Measurements from ENCODE around the gene SKAP1.
"Not testable (repeated sequence)": the region's sequence is repeated elsewhere in the genome, so short reads cannot be mapped to it uniquely, and the experiment has no call there.

The SKAP1 gene

GRCh38 chr17:48245465-48246033 is 184.5 kb downstream of the SKAP1 start:
- not testable (repeated sequence) for DNase-seq (ENCODE audit: low read depth, low spot score)

DNA sequence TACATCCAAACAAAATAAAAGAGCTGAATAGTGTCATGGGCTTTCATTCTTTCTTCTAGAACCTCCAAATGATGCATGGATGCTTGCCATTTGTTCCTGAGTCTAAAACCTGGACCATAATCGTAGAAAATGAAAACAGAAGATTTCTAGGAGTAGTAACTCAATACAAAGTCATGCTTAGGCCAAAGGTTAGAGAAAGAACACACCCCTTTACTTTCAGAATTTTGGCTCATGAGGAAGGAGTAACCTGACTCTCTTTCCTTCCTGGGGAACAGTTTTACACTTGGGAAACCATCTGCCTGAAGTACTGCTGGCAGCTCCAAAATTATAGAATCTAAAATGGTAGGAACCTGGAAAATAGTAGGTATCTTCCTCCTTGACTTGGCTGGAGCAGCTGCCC is 185.2 kb downstream of the SKAP1 start:
- DNase-seq (ENCODE audit: low read depth, low spot score), result no peak

- no peak for DNase-seq (ENCODE audit: low read depth, low spot score)
Measured at GRCh38 chr17:48244121-48244711, 185.8 kb downstream of the SKAP1 start.

DNA sequence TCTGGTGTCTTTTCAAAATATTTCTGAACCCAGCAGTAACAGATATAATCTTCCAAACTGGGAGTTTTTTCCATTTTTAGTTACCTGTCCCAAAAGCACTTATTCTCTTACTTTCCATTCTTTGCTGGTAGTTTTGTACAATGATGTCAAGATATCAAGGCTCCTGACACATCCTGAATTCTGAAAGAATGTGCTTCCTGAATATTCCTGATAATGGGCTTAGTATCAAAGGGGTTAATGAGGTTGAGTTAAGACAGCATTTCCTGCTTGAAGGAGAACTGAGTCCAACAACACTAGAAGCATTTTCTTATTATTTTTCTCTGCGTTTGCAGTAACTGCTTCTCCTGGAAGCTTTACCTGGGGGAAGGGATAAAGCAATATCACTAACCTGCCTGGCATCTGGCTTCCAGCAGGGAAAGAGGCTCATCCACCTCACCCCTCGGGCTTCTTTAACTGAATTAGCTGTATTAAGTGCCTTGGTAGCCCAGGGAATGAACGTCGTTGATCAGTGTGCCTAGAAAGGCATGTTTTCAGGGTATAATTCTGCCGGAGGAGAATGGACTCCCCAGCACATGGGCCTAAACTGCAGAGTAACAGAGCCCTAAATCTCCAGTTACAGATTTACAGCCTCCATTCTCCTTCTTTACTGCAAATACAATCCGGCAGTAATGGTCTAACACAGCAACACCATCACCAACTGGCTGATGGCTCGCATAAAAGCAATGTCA is 188.1 kb downstream of the SKAP1 start:
- no peak for DNase-seq (ENCODE audit: low read depth, low spot score)

DNA sequence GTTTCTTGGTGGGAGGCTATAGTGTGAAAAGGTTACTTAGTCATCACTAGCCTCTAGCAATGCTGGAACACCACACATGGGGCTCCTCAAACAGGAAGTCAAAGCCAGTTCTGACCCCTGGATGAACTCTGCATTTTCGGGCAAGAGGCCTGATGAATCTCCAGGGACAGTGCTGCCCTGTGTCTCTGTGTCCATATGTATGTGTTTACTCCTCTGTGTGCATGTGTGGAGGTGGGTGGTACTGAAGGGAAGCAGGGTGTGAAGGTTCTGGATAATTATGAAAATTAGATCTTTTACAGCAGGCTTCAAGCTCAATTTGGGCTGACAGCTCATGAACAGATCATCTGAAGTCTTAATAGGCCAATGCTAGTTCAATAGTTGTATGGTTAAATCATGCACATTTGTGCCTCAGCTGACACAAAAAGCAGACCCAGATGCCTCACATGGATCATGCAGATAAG is 188.9 kb downstream of the SKAP1 start:
- no peak for DNase-seq (ENCODE audit: low read depth, low spot score)

- no peak for DNase-seq (ENCODE audit: low read depth, low spot score)
Measured at GRCh38 chr17:48240562-48241130, 189.4 kb downstream of the SKAP1 start.

- no peak for DNase-seq (ENCODE audit: low read depth, low spot score)
Measured at GRCh38 chr17:48240122-48240521, 189.9 kb downstream of the SKAP1 start.

DNA sequence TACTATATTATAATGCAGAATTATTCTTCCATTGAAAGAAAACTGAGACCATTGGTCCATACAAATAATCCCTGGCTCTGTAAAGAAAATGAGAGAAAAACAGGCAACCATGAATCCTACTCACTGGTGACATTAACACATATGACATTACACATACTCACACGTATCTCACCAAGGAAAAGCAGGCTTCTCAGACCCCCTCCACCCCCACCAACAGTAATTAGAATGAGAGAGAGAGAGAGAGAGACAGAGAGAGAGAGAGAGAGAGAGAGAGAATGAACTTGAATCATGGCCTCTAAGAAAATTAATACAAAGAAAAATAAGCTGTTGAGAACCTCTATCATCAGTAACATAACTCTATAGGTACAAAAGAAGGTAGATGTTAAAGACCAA is 190.4 kb downstream of the SKAP1 start:
- no peak for DNase-seq (ENCODE audit: low read depth, low spot score)

- DNase-seq (ENCODE audit: low read depth, low spot score), result no peak
Measured at GRCh38 chr17:48238933-48239602, 190.9 kb downstream of the SKAP1 start.

GRCh38 chr17:48237456-48237855 is 192.6 kb downstream of the SKAP1 start:
- no peak for DNase-seq (ENCODE audit: low read depth, low spot score)

DNA sequence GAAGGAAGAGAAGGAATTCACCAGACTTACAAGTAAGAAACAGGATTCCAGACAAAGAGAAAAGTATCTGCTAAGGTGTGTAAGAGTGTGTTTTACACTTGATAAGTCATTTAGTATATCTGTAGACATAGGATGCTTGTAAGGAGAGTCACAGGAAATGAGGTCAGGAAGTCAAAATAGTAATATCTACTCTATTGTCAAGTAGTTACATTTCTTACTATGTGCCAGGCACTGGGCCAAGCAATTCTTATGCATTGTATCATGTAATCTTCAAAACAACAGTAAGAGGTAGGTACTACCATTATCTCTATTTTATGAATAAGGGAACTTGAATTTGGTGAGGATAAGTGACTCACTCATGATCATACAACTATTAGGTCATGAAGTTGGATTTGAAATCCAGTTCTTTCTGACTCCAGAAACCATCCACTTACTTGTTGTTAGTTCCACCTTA is 193.3 kb downstream of the SKAP1 start:
- DNase-seq (ENCODE audit: low read depth, low spot score), result no peak

GRCh38 chr17:48234922-48235321 is 195.1 kb downstream of the SKAP1 start:
- DNase-seq (ENCODE audit: low read depth, low spot score), result no peak

DNA sequence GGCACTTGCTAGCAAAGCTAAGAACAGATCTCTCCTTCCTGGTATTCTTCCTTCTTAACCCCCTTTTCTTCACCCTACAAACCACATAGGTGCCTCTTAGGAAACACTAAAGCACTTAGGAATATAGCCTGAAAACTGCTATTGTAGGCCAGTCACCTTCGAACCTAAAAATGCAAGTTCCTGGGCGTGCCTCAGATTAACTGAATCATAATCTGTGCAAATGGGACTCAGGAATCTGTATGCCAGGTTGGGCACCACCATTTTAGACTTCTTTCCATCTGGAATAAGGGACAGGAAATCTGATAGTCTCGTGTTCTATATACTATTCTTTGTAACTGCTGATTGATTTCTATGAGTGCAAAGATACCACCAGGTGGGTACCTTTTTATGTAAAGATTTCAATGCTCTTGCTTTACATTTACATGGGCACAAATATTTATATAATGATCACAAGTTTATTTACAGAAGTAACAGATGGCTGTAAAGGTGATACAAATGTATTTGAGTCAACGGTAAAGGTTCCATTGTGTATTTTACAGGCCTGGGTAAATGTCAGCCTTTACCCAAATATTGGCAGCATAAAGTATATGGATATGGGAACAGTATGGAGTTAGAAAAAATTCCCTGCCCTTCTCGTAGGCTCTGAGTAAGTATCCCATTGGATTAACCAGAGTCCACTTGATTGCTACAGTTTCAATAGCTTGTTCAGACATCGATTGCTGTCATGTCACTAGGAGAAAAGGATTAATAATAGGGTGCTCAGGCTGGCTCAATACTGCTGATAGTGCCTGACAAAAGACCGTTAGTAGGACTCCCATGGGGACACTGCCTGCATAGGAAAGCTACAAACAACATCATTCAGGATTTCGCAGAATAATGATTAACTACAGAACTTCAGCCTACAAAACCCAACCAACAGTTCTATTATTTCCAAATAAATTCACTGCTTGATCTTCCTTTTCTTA is 197.7 kb downstream of the SKAP1 start:
- DNase-seq (ENCODE audit: low read depth, low spot score), result no peak

GRCh38 chr17:48229936-48230335 is 200.1 kb downstream of the SKAP1 start:
- DNase-seq (ENCODE audit: low read depth, low spot score), result no peak

GRCh38 chr17:48228720-48229119 is 201.3 kb downstream of the SKAP1 start:
- DNase-seq (ENCODE audit: low read depth, low spot score), result no peak

GRCh38 chr17:48225725-48226567 is 204.1 kb downstream of the SKAP1 start:
- no peak for DNase-seq (ENCODE audit: low read depth, low spot score)

- no peak for DNase-seq (ENCODE audit: low read depth, low spot score)
Measured at GRCh38 chr17:48223945-48224344, 206.1 kb downstream of the SKAP1 start.

- no peak for DNase-seq (ENCODE audit: low read depth, low spot score)
Measured at GRCh38 chr17:48219617-48220016, 210.4 kb downstream of the SKAP1 start.

GRCh38 chr17:48215583-48216139 is 214.4 kb downstream of the SKAP1 start:
- DNase-seq (ENCODE audit: low read depth, low spot score), result no peak

- no peak for DNase-seq (ENCODE audit: low read depth, low spot score)
Measured at GRCh38 chr17:48213797-48214196, 216.2 kb downstream of the SKAP1 start.
